GM12801 (cell line): ENCODE data around the gene RNF141.

Experiments
- TF ChIP-seq, protein P1 (sequence below): IDR thresholded peaks from one replicate; pipeline ENCODE4 v1.5.1; 2011; ENCODE audit warnings: control low read depth; ENCODE audit not compliant: insufficient read length; ENCODE audit errors: extremely low read depth

RNF141 gene

DNA sequence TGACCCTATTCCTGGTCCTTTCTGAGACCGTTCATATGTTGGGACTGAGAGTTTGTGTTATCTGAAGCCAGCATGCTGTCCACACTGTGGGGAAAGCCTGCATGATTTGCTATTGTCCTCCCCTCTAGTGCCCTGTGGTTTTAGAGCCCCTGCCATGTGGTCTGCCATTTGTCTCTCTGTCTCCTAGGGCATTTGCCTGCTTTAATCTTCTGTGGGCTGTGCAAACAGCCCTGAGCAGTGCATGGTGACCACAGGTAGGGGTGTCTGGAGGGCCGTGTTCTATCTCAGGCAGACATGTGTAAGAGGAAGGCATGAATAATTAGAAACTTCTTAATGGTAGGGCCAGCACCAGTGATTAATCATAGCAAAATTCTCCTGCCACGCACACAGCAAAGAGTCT is 62.9 kb downstream of the RNF141 start:
- TF ChIP-seq, protein P1, sequence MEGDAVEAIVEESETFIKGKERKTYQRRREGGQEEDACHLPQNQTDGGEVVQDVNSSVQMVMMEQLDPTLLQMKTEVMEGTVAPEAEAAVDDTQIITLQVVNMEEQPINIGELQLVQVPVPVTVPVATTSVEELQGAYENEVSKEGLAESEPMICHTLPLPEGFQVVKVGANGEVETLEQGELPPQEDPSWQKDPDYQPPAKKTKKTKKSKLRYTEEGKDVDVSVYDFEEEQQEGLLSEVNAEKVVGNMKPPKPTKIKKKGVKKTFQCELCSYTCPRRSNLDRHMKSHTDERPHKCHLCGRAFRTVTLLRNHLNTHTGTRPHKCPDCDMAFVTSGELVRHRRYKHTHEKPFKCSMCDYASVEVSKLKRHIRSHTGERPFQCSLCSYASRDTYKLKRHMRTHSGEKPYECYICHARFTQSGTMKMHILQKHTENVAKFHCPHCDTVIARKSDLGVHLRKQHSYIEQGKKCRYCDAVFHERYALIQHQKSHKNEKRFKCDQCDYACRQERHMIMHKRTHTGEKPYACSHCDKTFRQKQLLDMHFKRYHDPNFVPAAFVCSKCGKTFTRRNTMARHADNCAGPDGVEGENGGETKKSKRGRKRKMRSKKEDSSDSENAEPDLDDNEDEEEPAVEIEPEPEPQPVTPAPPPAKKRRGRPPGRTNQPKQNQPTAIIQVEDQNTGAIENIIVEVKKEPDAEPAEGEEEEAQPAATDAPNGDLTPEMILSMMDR: no peak

DNA sequence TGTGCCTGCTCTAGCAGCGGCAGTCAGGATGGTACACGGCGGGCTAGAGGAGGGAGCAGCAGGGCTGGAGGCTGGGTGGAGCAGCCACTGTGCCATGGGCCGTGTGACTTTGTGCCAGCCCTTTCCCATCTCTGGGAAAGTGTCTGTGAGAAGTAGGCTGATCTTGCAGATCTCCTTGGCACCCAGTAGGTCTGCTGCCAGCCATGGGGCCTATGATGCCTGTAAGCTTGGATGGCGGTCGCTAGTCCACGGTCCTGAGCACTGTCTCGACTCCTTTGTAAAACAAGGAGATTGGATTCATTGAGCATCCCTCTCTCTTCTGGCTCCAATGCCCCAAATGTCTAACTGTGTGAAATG is 63.3 kb downstream of the RNF141 start:
- TF ChIP-seq, protein P1: no peak

DNA sequence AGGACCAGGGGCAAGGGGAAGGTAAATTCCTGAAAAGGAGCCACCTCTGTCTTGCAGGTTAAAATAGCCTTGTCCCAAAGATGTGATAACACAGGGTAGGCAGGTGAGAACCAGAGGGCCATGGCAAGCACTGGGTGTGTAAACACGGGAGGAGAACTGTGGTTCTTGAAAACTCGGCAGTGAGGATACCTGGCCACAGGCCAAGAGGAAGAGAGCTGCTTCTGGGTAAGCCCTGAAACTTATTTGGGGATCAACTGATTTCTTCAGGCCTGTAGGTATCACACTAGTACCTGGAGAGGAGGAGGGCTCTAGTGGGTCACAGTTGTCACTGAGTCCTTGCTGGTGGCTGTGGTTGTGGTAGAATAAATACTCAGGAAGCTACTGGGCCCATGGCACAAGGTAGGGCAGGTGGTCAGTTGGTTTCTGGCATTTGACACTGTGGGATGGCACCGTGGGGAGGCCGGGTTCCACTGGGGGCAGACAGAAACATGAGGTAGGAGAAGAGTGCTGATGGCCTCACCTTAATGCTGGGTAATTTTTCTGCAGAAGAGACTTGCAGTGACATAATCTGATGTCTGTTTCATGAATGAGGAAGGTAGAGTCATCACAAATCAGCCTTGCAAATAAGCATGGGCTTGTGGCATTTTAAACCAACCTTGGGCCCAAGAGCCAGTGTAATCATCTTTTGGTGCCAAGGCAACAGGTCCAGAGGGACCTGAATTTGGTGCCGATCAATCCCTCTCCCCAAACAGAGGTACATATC is 63.9 kb downstream of the RNF141 start:
- TF ChIP-seq, protein P1: no peak

DNA sequence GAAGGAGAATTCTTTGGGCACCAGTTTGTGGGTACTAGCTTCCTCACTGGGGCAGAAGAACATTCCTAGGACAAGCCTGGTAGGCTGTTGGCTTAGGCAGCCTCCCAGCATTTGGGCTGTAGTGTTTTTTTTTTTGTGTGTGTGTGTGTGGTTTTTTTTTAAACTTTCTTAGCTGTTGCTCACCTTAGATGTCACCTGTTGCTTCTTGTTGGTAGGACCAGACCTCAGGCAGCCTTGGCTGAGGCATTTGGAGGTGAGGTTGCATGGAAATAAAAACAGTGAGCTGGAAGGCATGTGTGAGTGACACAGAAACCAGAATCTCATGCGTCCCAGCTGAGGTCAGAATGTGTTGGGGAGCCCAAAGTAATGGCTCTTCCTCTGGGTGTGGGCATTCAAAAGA is 64.6 kb downstream of the RNF141 start:
- TF ChIP-seq, protein P1: no peak

DNA sequence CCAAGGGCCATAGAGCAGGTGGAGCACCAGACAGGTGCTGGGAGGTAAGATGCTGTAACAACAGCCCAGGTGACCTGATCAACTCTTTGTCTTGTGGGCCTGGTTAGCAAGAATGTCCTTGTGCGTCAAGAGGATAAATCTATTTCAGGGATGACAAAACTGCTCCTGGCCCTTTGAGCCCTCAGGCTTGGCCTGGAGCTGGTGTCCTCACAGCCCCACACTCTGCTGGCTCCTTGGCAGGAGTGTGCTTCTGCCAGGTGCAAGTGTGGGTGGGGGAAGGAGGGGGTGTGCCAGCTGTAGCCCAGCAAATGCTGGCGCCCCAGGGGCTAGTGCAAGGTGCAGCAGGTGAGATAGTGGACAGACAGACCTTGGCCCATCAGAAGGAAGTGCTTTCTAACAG is 66.4 kb downstream of the RNF141 start:
- TF ChIP-seq, protein P1: no peak

DNA sequence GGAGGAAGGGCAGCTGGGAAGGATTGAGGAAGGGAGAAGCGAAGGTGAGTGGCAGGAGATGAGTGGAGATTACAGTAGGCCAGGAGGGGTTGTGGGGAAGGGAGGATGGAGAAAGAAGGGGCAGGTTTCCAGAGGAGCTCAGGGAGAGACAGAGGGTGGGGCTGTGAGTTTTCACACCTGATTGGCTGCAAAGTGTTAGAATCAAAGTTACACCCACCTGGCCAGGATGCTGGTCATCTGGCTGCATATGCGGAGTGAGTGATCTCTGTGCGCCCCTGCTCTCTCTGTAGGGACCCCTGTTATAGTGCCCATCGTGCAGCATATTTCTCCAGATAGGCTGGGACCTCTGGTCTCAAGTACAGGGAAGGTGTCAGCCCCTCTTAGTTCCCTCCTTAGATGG is 67.6 kb downstream of the RNF141 start:
- TF ChIP-seq, protein P1: no peak

DNA sequence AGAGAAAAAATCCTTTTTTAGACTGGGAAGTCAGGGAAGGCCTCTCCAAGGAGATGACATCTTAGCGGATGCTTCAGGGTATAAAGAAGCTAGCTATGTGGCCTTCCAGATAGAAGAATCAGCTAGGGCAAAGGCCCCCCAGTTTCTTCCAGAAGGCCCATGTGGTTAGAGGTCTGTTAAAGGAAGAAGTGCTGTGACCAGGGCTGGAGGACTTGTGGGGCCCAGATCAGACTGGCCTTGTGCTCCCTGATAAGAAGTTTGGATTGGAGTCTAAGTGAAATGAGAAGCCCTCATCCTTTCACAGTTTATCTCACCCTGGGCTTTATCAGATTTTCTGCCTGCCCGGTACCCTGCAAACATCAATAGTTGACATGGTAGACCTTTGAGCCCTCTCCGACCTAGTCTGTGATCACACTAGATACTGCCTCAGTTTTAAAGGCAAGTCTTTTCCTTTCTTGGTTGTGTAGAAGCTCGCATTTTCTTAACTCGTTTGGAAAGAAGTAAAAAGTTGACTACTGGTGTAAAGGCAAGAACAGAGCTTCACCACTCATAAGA is 78.2 kb downstream of the RNF141 start:
- TF ChIP-seq, protein P1: no peak
